Uterus (tissue), 2 donors: ENCODE results near the gene ARHGAP29.

Experiments
- CTCF ChIP-seq, 4 experiments: fragments of 200-600 bp in 2 of 4; fragments of 450-650 bp in 2 of 4; sonication (generic) in 2 of 4; IDR thresholded peaks; one replicate each; pipeline ENCODE4 v1.5.1; 2016 to 2019; ENCODE audit warnings: antibody characterized with exemption in 4 of 4, mild to moderate bottlenecking in 2 of 4, moderate library complexity in 1 of 4
- POLR2A ChIP-seq, 2 donors: fragments of 450-650 bp; IDR thresholded peaks; one replicate each; pipeline ENCODE4 v1.6.1; 2016; ENCODE audit warnings: antibody characterized with exemption in 2 of 2, mild to moderate bottlenecking in 1 of 2, moderate library complexity in 1 of 2

GRCh38 chr1:94225845-94226244, 11.5 kb downstream of the ARHGAP29 start:
- no peak for TF ChIP-seq POLR2A (IDR thresholded peaks at IDR 0.05)
- TF ChIP-seq CTCF (IDR thresholded peaks at IDR 0.05), result no peak
